Measurements from ENCODE around the gene RAB11FIP3.

DNA sequence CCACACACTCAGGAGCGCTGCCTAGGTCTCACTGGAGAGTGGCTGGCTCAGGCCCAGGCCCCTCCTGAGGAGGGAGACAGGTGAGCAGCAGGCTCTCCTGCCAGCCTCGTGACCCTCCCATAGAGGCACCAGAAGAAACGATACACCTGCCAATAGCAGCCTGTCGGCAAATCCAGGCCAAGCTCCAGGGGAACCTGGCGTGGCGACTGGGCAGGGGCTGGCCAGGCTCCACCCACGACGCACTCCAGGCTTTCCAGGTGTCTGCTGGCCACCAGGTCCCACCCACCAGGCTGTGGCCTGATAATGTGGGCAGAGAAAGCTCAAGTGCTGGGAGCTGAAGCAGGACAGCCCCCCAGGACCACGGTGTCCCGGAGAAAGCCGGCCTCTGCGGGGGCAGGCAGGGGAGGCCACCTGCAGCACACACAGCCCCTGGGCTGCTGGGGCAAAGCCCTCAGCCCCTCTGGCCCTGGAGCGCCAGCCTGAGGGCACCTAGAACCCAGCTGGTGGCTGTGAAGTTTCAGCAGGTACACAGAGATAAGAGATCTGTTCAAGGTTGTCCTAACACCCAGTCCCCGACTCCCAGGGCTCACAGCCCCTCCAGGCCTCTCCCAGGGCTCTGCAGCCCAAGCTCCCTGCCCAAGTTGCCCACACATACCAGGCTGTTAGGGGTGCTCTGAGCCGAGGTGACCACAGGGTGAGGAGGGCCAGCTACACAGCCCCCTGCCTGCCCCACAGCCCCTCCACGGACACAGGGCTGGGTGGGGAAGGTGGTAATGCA, 46.1 kb upstream of the RAB11FIP3 start:
- TF ChIP-seq, protein P1, sequence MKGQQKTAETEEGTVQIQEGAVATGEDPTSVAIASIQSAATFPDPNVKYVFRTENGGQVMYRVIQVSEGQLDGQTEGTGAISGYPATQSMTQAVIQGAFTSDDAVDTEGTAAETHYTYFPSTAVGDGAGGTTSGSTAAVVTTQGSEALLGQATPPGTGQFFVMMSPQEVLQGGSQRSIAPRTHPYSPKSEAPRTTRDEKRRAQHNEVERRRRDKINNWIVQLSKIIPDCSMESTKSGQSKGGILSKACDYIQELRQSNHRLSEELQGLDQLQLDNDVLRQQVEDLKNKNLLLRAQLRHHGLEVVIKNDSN (CRISPR knock-in tag; IDR thresholded peaks at IDR 0.05): no peak
- TF ChIP-seq YY1 (IDR thresholded peaks at IDR 0.05; ENCODE audit: borderline replicate concordance in 1 of 3, control insufficient read depth in 1 of 3, extremely low read depth in 1 of 3, insufficient read depth in 3 of 3, insufficient read length in 1 of 3, insufficient replicate concordance in 2 of 3, low read depth in 1 of 3, low read length in 2 of 3) (no peak), FOXA3 (CRISPR knock-in tag; conservative IDR thresholded peaks at IDR 0.05 in 1 of 2, IDR thresholded peaks at IDR 0.05 in 1 of 2) (no peak), GTF2F1 (IDR thresholded peaks at IDR 0.05; ENCODE audit: low read depth, low read length) (no peak), FOXJ3 (CRISPR knock-in tag; IDR thresholded peaks at IDR 0.05) (no peak), HDGF (IDR thresholded peaks at IDR 0.05) (no peak), POLR2A (conservative IDR thresholded peaks at IDR 0.05) (no peak), RBFOX2 (IDR thresholded peaks at IDR 0.05; ENCODE audit: low read depth, low read length) (peak; percentile 32; the same call in 1 of the 2 replicates)

Data from K562 (cell line).